Loucy (cell line): ENCODE results near the gene PTH2.
A peak's percentile ranks its signal among the peaks of the same experiment; 100 is the strongest.

Source experiments
- H2AFZ ChIP-seq: fragments of 200-600 bp; sonication (generic); 2 replicates; pipeline ENCODE4 v1.6.0; 2016; ENCODE audit warnings: antibody characterized with exemption, mild to moderate bottlenecking, low read length, moderate library complexity
- H3F3A ChIP-seq: fragments of 200-600 bp; 2 replicates; pipeline ENCODE4 v1.6.0; 2016; ENCODE audit warnings: antibody characterized with exemption, low read depth, mild to moderate bottlenecking
- H3K27me3 ChIP-seq: fragments of 200-600 bp; sonication (generic); 2 replicates; pipeline ENCODE4 v1.6.1; 2014; ENCODE audit warnings: low read length, mild to moderate bottlenecking; ENCODE audit not compliant: insufficient read depth, poor library complexity, severe bottlenecking
- H3K36me3 ChIP-seq: fragments of 200-600 bp; sonication (generic); 2 replicates; pipeline ENCODE4 v1.6.1; 2016; ENCODE audit warnings: low read length; ENCODE audit not compliant: insufficient read depth
- H3K4me1 ChIP-seq: fragments of 200-600 bp; sonication (generic); 2 replicates; pipeline ENCODE4 v1.5.1; 2014; ENCODE audit warnings: low read length, mild to moderate bottlenecking; ENCODE audit not compliant: insufficient read depth, poor library complexity, severe bottlenecking
- H3K4me2 ChIP-seq: fragments of 200-600 bp; sonication (generic); 2 replicates; pipeline ENCODE4 v1.6.0; 2014; ENCODE audit warnings: antibody characterized with exemption, low read length, low read depth, mild to moderate bottlenecking; ENCODE audit not compliant: poor library complexity, severe bottlenecking
- H3K4me3 ChIP-seq: fragments of 200-600 bp; sonication (generic); 2 replicates; pipeline ENCODE4 v1.5.1; 2014; ENCODE audit warnings: low read length, mild to moderate bottlenecking, mixed read lengths; ENCODE audit not compliant: poor library complexity, severe bottlenecking
- H3K79me2 ChIP-seq: fragments of 200-600 bp; sonication (generic); 2 replicates; pipeline ENCODE4 v1.6.1; 2014; ENCODE audit warnings: low read length; ENCODE audit not compliant: insufficient read depth
- H3K9ac ChIP-seq: fragments of 200-600 bp; sonication (generic); 2 replicates; pipeline ENCODE4 v1.6.0; 2014; ENCODE audit warnings: mild to moderate bottlenecking, low read depth, low read length, moderate library complexity; ENCODE audit not compliant: poor library complexity, severe bottlenecking
- H3K9me2 ChIP-seq: fragments of 200-600 bp; sonication (generic); replicated peaks from 2 replicates; pipeline ENCODE4 v1.6.1; 2016; ENCODE audit warnings: low read depth, low read length, mixed read lengths
- H3K9me3 ChIP-seq: fragments of 200-600 bp; sonication (generic); 2 replicates; pipeline ENCODE4 v1.6.1; 2014; ENCODE audit warnings: mild to moderate bottlenecking, antibody characterized with exemption, low read length, low read depth; ENCODE audit not compliant: insufficient read depth
- H4K20me1 ChIP-seq: fragments of 200-600 bp; sonication (generic); 2 replicates; pipeline ENCODE4 v1.6.0; 2014; ENCODE audit warnings: antibody characterized with exemption, low read length, mild to moderate bottlenecking; ENCODE audit not compliant: insufficient read depth, poor library complexity, severe bottlenecking
- EZH2phosphoT487 ChIP-seq: fragments of 200-600 bp; IDR thresholded peaks from 2 replicates; pipeline ENCODE4 v1.6.1; 2018; ENCODE audit warnings: antibody characterized with exemption, mild to moderate bottlenecking, moderate library complexity, borderline replicate concordance
- TF ChIP-seq, protein P1 (sequence below): fragments of 200-600 bp; sonication (generic); conservative IDR thresholded peaks from 2 replicates; pipeline ENCODE4 v1.5.1; 2014; ENCODE audit warnings: mild to moderate bottlenecking, antibody characterized with exemption, low read length

The PTH2 gene

GRCh38 chr19:49453013-49453756, 29.9 kb upstream of the PTH2 start, which contains the start of gene ALDH16A1:
ALDH16A1 (plus strand) TSS chr19:49453225; CDS start chr19:49453332, 107 bp downstream.
- peak within 1 kb of the TSS; percentile 82 for H2AFZ ChIP-seq
- H3K27me3 ChIP-seq, result no peaks in the 10 kb centered on the region
- H4K20me1 ChIP-seq, result peaks cover 8% of the 10 kb centered on the region
- no peaks in the 10 kb centered on the region for H3K9me2 ChIP-seq
- H3K9ac ChIP-seq, result peak within 1 kb of the TSS; percentile 99
- H3K4me2 ChIP-seq, result peak within 1 kb of the TSS; percentile 89
- no peaks in the 10 kb centered on the region for H3F3A ChIP-seq
- TF ChIP-seq, protein P1, sequence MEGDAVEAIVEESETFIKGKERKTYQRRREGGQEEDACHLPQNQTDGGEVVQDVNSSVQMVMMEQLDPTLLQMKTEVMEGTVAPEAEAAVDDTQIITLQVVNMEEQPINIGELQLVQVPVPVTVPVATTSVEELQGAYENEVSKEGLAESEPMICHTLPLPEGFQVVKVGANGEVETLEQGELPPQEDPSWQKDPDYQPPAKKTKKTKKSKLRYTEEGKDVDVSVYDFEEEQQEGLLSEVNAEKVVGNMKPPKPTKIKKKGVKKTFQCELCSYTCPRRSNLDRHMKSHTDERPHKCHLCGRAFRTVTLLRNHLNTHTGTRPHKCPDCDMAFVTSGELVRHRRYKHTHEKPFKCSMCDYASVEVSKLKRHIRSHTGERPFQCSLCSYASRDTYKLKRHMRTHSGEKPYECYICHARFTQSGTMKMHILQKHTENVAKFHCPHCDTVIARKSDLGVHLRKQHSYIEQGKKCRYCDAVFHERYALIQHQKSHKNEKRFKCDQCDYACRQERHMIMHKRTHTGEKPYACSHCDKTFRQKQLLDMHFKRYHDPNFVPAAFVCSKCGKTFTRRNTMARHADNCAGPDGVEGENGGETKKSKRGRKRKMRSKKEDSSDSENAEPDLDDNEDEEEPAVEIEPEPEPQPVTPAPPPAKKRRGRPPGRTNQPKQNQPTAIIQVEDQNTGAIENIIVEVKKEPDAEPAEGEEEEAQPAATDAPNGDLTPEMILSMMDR, result no peak
- no peak for TF ChIP-seq EZH2phosphoT487
- no peaks in the 10 kb centered on the region for H3K9me3 ChIP-seq
- peaks cover 22% of the 10 kb centered on the region for H3K4me1 ChIP-seq
- H3K4me3 ChIP-seq, result peak within 1 kb of the TSS; percentile 97
- H3K79me2 ChIP-seq, result peaks cover 50% of the 10 kb centered on the region
- H3K36me3 ChIP-seq, result no peaks in the 10 kb centered on the region; the same call in 1 of the 2 replicates

DNA sequence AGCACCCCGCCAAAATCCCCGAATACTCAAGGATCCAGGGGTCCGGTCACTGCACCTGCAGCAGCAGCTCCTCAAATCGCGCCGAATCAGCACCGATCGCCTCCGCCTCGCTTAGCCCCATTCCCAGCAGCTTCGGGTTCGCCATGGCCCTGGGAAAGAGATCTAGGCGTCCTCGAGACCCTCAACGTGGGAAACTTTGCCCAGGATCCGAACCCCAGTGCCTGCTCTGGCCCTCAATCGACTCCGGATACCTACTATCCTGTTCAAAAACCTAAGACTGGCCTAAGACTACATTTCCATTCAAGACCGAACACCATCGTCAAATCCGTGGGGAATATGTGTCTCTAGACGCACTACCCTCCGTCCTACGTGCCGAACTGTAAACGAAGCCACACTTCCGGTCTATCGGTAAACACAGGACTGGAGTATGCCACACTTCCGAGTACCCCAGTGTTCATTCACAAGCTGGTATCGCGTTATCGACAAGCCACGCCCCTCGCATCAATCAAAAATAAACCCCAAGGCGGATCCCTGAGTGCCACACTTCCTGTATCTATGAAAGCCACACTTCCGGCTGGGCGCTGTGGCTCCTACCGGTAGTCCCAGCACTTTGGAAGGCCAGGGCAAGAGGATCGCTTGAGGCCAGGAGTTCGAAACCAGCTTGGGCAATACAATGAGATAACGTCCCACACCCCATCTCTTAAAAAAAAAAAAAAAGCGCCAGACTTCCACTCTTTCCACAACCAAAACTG, 28.4 kb upstream of the PTH2 start, which contains the start of gene PIH1D1:
Gene PIH1D1, minus strand, starts transcription at position 385 of the 752 bp plus-strand sequence. Its CDS starts 240 bp downstream, at position 145.
- Histone ChIP-seq H3F3A (no peaks in the 10 kb centered on the region), H3K9me3 (no peaks in the 10 kb centered on the region), H3K36me3 (no peaks in the 10 kb centered on the region; the same call in 1 of the 2 replicates), H3K4me2 (peak within 1 kb of the TSS; percentile 89), H3K79me2 (peaks cover 57% of the 10 kb centered on the region), H4K20me1 (peaks cover 22% of the 10 kb centered on the region), H3K9ac (peak within 1 kb of the TSS; percentile 99), H2AFZ (peak within 1 kb of the TSS; percentile 82; the same call in 1 of the 2 replicates), H3K9me2 (no peaks in the 10 kb centered on the region), H3K4me1 (peaks cover 20% of the 10 kb centered on the region), H3K27me3 (no peaks in the 10 kb centered on the region), H3K4me3 (peak within 1 kb of the TSS; percentile 97)
- TF ChIP-seq, protein P1, result no peak
- TF ChIP-seq EZH2phosphoT487, result no peak

DNA sequence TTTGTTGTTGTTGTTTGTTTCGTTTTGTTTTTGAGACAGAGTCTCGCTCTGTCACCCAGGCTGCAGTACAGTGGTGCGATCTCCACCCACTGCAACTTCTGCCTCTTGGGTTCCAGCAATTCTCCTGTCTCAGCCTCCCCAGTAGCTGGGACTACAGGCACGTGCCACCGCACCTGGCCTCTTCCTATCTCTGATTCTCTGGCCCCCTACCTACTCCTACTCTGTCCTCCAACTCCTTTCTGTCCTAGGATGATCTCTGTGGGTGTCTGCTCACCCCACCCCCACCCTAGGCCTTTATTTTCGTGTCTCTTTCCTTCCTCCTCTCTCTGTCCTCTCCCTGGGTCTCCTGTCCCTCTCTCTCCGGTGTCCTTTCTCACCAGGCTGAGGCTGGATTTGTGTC, 27.2 kb upstream of the PTH2 start:
- peak overlapping the region; percentile 89 for H3K4me2 ChIP-seq
- H3K27me3 ChIP-seq, result no peaks in the 10 kb centered on the region
- no peak overlapping the region for H2AFZ ChIP-seq
- H3K36me3 ChIP-seq, result no peaks in the 10 kb centered on the region; the same call in 1 of the 2 replicates
- H4K20me1 ChIP-seq, result peaks cover 22% of the 10 kb centered on the region
- H3K9me2 ChIP-seq, result no peaks in the 10 kb centered on the region
- peak overlapping the region; percentile 99 for H3K9ac ChIP-seq
- H3K4me1 ChIP-seq, result peaks cover 20% of the 10 kb centered on the region
- H3F3A ChIP-seq, result peaks cover 3% of the 10 kb centered on the region; the same call in 1 of the 2 replicates
- H3K4me3 ChIP-seq, result peak overlapping the region; percentile 97
- peaks cover 53% of the 10 kb centered on the region for H3K79me2 ChIP-seq
- no peaks in the 10 kb centered on the region for H3K9me3 ChIP-seq
- TF ChIP-seq EZH2phosphoT487, result no peak
- TF ChIP-seq, protein P1, result no peak
